Spleen (tissue), 7 donors: ENCODE results near the gene DXO.

ENCODE experiments used
- POLR2A ChIP-seq, 3 donors: fragments of 450-650 bp; IDR thresholded peaks; one replicate each; pipeline ENCODE4 v1.5.1; 2017; ENCODE audit warnings: antibody characterized with exemption in 3 of 3, mild to moderate bottlenecking in 1 of 3
- POLR2AphosphoS5 ChIP-seq, 3 donors: sonication (generic); formaldehyde crosslinking; IDR thresholded peaks; one replicate each; pipeline ENCODE4 v1.5.1; 2017; ENCODE audit warnings: antibody characterized with exemption in 3 of 3
- TF ChIP-seq, protein P1 (sequence below), 11 experiments: fragments of 200-600 bp in 7 of 11; fragments of 450-650 bp in 4 of 11; sonication (generic) in 4 of 11; IDR thresholded peaks in 8 of 11; conservative IDR thresholded peaks in 3 of 11; 1 replicate in 7 of 11; 2 replicates in 4 of 11; pipeline versions ENCODE4 v1.4.0 to v1.8.0; 2016 to 2021; ENCODE audit warnings: antibody characterized with exemption in 11 of 11, inconsistent platforms in 4 of 11, mild to moderate bottlenecking in 1 of 11
- donor health status: DM: no; HTN: no; CAD: no; lungs with moderate emphysema.
- donor health status: DM: no; HTN: no; CAD: no.
- donor health status: DM: no; HTN: no; CAD: no.

DNA sequence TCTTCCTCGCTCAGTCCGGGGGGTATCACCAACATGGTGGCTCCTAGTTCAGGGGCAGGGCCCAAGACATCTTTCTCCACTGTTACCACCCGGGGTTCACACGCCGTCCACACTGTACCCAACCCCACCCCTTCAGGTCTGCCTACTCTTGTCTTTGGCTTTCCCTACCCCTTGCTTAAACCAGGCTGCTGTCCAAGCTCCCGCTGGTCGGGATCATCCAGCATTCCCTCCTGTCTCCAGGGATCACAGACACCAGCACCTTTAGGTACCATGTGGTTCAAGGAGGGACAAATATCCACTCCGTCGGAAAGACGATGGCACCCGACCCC, 13.6 kb downstream of the DXO start:
- TF ChIP-seq, protein P1, sequence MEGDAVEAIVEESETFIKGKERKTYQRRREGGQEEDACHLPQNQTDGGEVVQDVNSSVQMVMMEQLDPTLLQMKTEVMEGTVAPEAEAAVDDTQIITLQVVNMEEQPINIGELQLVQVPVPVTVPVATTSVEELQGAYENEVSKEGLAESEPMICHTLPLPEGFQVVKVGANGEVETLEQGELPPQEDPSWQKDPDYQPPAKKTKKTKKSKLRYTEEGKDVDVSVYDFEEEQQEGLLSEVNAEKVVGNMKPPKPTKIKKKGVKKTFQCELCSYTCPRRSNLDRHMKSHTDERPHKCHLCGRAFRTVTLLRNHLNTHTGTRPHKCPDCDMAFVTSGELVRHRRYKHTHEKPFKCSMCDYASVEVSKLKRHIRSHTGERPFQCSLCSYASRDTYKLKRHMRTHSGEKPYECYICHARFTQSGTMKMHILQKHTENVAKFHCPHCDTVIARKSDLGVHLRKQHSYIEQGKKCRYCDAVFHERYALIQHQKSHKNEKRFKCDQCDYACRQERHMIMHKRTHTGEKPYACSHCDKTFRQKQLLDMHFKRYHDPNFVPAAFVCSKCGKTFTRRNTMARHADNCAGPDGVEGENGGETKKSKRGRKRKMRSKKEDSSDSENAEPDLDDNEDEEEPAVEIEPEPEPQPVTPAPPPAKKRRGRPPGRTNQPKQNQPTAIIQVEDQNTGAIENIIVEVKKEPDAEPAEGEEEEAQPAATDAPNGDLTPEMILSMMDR (IDR thresholded peaks at IDR 0.05 in 8 of 11, conservative IDR thresholded peaks at IDR 0.05 in 3 of 11): no peak
- no peak for TF ChIP-seq POLR2AphosphoS5 (IDR thresholded peaks at IDR 0.05)
- no peak for TF ChIP-seq POLR2A (IDR thresholded peaks at IDR 0.05)
